H1 (cell line): Measurements from ENCODE around the gene BRD4. TPM values are rescaled to one million over a fixed set of nuclear protein-coding genes. Genes with fewer than 3 reads are reported as not detected.
A peak's percentile ranks its signal among the peaks of the same experiment; 100 is the strongest.

Experiments used
- CTCF ChIA-PET: fragments of 300-600 bp; sonication (Branson Sonifier 250); formaldehyde crosslinking; loops from one replicate; lab custom pipeline; 2021; ENCODE audit not compliant: partially characterized antibody; lab: Charles Lee
- POLR2A ChIA-PET: fragments of 300-600 bp; sonication (Branson Sonifier 250); formaldehyde crosslinking; loops from one replicate; lab custom pipeline; 2021; ENCODE audit warnings: inconsistent platforms; ENCODE audit not compliant: partially characterized antibody; lab: Charles Lee
- DNase-seq, 2 experiments: peaks; one replicate each; pipeline versions ENCODE4 v3.0.0 to v3.0.0-alpha.2; 2010 to 2022; ENCODE audit warnings: low spot score in 2 of 2, low read depth in 1 of 2, mixed read lengths in 1 of 2
- FAIRE-seq: peaks from 2 replicates; lab custom pipeline; 2011; peaks lifted over from hg19 to GRCh38; lab: Jason Lieb, UNC
- H2AFZ ChIP-seq: 2 replicates; pipeline ENCODE4 v1.8.1; 2012; ENCODE audit warnings: low read length, inconsistent platforms
- H2AK5ac ChIP-seq: 2 replicates; pipeline ENCODE4 v1.6.1; 2013; ENCODE audit warnings: low read depth, low read length
- H2BK120ac ChIP-seq: replicated peaks from 2 replicates; pipeline ENCODE3; 2013; ENCODE audit warnings: low read depth, low read length, inconsistent platforms
- H2BK12ac ChIP-seq: 2 replicates; pipeline ENCODE4 v1.6.1; 2013; ENCODE audit warnings: low read depth, low read length
- H2BK15ac ChIP-seq: 2 replicates; pipeline ENCODE4 v1.6.1; 2013; ENCODE audit warnings: low read length
- H2BK20ac ChIP-seq: 2 replicates; pipeline ENCODE4 v1.6.1; 2013; ENCODE audit warnings: low read length
- H2BK5ac ChIP-seq: 2 replicates; pipeline ENCODE4 v1.6.1; 2013; ENCODE audit warnings: low read depth, low read length
- H3K14ac ChIP-seq: 2 replicates; pipeline ENCODE4 v1.6.1; 2013; ENCODE audit warnings: inconsistent platforms; ENCODE audit not compliant: insufficient read length
- H3K18ac ChIP-seq: 2 replicates; pipeline ENCODE4 v1.6.1; 2013; ENCODE audit warnings: low read length; ENCODE audit errors: extremely low read depth
- H3K23ac ChIP-seq: 2 replicates; pipeline ENCODE4 v1.6.1; 2013; ENCODE audit warnings: inconsistent platforms; ENCODE audit not compliant: insufficient read length
- H3K23me2 ChIP-seq: 2 replicates; pipeline ENCODE4 v1.6.1; 2013; ENCODE audit warnings: low read depth, low read length
- H3K27ac ChIP-seq: 2 replicates; pipeline ENCODE4 v1.6.1; 2011; ENCODE audit warnings: low read depth, low read length, inconsistent platforms
- H3K27me3 ChIP-seq, 4 experiments: replicated peaks in 1 of 4; 1 replicate in 1 of 4; 2 replicates in 3 of 4; pipeline versions ENCODE4 v1.6.1 to v1.8.1; 2011 to 2013; ENCODE audit warnings: low read length in 3 of 4, mild to moderate bottlenecking in 3 of 4, inconsistent platforms in 2 of 4, mixed read lengths in 2 of 4, moderate library complexity in 1 of 4; ENCODE audit not compliant: control insufficient read depth in 3 of 4, insufficient read depth in 3 of 4; ENCODE audit errors: extremely low read depth in 1 of 4
- H3K36me3 ChIP-seq, 4 experiments: 2 replicates each; pipeline versions ENCODE4 v1.6.1 to v1.8.1; 2011 to 2013; ENCODE audit warnings: mild to moderate bottlenecking in 4 of 4, low read length in 3 of 4, moderate library complexity in 2 of 4, control low read depth in 1 of 4, inconsistent platforms in 1 of 4; ENCODE audit not compliant: insufficient read depth in 4 of 4, control insufficient read depth in 2 of 4
- H3K4ac ChIP-seq: replicated peaks from 2 replicates; pipeline ENCODE3; 2013; ENCODE audit warnings: low read length, low read depth, mixed read lengths, inconsistent platforms; ENCODE audit not compliant: insufficient read length
- H3K4me1 ChIP-seq, 4 experiments: replicated peaks in 1 of 4; 1 replicate in 1 of 4; 2 replicates in 3 of 4; pipeline versions ENCODE4 v1.6.1 to v1.8.1; 2011 to 2013; ENCODE audit warnings: low read length in 3 of 4, inconsistent platforms in 2 of 4, mixed read lengths in 1 of 4; ENCODE audit not compliant: insufficient read depth in 4 of 4, control insufficient read depth in 3 of 4
- H3K4me2 ChIP-seq, 2 experiments: 2 replicates each; pipeline versions ENCODE4 v1.6.1 to v1.8.1; 2011 to 2013; ENCODE audit warnings: low read depth in 2 of 2, low read length in 2 of 2, control low read depth in 1 of 2, inconsistent platforms in 1 of 2, mild to moderate bottlenecking in 1 of 2; ENCODE audit not compliant: insufficient read depth in 1 of 2
- H3K4me3 ChIP-seq, 4 experiments: fragments of 200-600, 300-600 bp in 1 of 4; sonication (generic), shearing (Covaris generic), sonication (Bioruptor Twin) in 1 of 4; 2 replicates each; pipeline versions ENCODE4 v1.5.1 to v1.8.1; 2011 to 2016; ENCODE audit warnings: low read length in 4 of 4, low read depth in 3 of 4, control low read depth in 2 of 4, inconsistent platforms in 2 of 4, mild to moderate bottlenecking in 2 of 4, mixed read lengths in 1 of 4, moderate library complexity in 1 of 4; ENCODE audit not compliant: insufficient read depth in 2 of 4; ENCODE audit errors: extremely low read depth in 1 of 4
- H3K56ac ChIP-seq: replicated peaks from 2 replicates; pipeline ENCODE3; 2013; ENCODE audit warnings: low read depth, mild to moderate bottlenecking, mixed read lengths, low read length, inconsistent platforms; ENCODE audit not compliant: insufficient read length
- H3K79me1 ChIP-seq: 2 replicates; pipeline ENCODE4 v1.6.1; 2013; ENCODE audit warnings: low read depth, low read length, control low read depth
- H3K79me2 ChIP-seq, 2 experiments: 2 replicates each; pipeline versions ENCODE4 v1.6.1 to v1.8.1; 2012 to 2013; ENCODE audit warnings: low read length in 2 of 2, mild to moderate bottlenecking in 2 of 2, inconsistent platforms in 1 of 2; ENCODE audit not compliant: insufficient read depth in 2 of 2, control insufficient read depth in 1 of 2
- H3K9ac ChIP-seq, 4 experiments: replicated peaks in 1 of 4; 1 replicate in 1 of 4; 2 replicates in 3 of 4; pipeline versions ENCODE4 v1.6.1 to v1.8.1; 2011 to 2013; ENCODE audit warnings: low read depth in 3 of 4, low read length in 3 of 4, control low read depth in 2 of 4, mild to moderate bottlenecking in 2 of 4, moderate library complexity in 2 of 4, inconsistent platforms in 1 of 4; ENCODE audit errors: extremely low read depth in 1 of 4
- H3K9me3 ChIP-seq, 2 experiments: 2 replicates each; pipeline versions ENCODE4 v1.6.1 to v1.8.1; 2012 to 2013; ENCODE audit warnings: mild to moderate bottlenecking in 2 of 2, moderate library complexity in 2 of 2, control low read depth in 1 of 2, inconsistent platforms in 1 of 2, low read depth in 1 of 2, low read length in 1 of 2, mixed read lengths in 1 of 2; ENCODE audit not compliant: insufficient read depth in 2 of 2
- H4K20me1 ChIP-seq, 2 experiments: replicated peaks in 1 of 2; 2 replicates each; pipeline versions ENCODE3 to v1.8.1; 2011 to 2013; ENCODE audit warnings: inconsistent platforms in 2 of 2, low read length in 2 of 2, mild to moderate bottlenecking in 1 of 2; ENCODE audit not compliant: insufficient read depth in 2 of 2, control insufficient read depth in 1 of 2
- H4K5ac ChIP-seq: 2 replicates; pipeline ENCODE4 v1.6.1; 2013; ENCODE audit warnings: low read length, low read depth, mixed read lengths, inconsistent platforms; ENCODE audit not compliant: insufficient read length
- H4K8ac ChIP-seq: 2 replicates; pipeline ENCODE4 v1.8.0; 2013; ENCODE audit warnings: mild to moderate bottlenecking, moderate library complexity, low read length, inconsistent platforms; ENCODE audit not compliant: insufficient read depth; ENCODE audit errors: extremely low read depth
- H4K91ac ChIP-seq: replicated peaks from 2 replicates; pipeline ENCODE3; 2013; ENCODE audit warnings: low read length, mixed read lengths, inconsistent platforms; ENCODE audit not compliant: insufficient read length
- BCL11A ChIP-seq, 2 experiments: IDR thresholded peaks; one replicate each; pipeline ENCODE4 v1.6.1; 2011; ENCODE audit warnings: low read depth in 2 of 2, low read length in 2 of 2, mild to moderate bottlenecking in 2 of 2
- CBX5 ChIP-seq: fragments of 300-800, 300-1000 bp; sonication (generic); IDR thresholded peaks from 2 replicates; pipeline ENCODE4 v1.7.1; 2016; ENCODE audit warnings: antibody characterized with exemption, low read length, low read depth
- CEBPB ChIP-seq: IDR thresholded peaks from 2 replicates; pipeline ENCODE4 v1.6.1; 2012; ENCODE audit warnings: low read depth, low read length
- CTCF ChIP-seq, 3 experiments: IDR thresholded peaks; 1 replicate in 2 of 3; 2 replicates in 1 of 3; pipeline versions ENCODE4 v1.5.1 to v1.6.1; 2011; ENCODE audit warnings: low read length in 3 of 3, mild to moderate bottlenecking in 3 of 3, inconsistent platforms in 2 of 3, low read depth in 1 of 3, moderate library complexity in 1 of 3; ENCODE audit not compliant: insufficient read depth in 1 of 3; ENCODE audit errors: control extremely low read depth in 1 of 3
- E2F6 ChIP-seq: IDR thresholded peaks from 2 replicates; pipeline ENCODE4 v1.6.1; 2012; ENCODE audit warnings: inconsistent platforms
- SP2 ChIP-seq: IDR thresholded peaks from 2 replicates; pipeline ENCODE4 v1.6.1; 2012; ENCODE audit warnings: mild to moderate bottlenecking, low read length, inconsistent platforms
- TAF1 ChIP-seq: IDR thresholded peaks from 2 replicates; pipeline ENCODE4 v1.6.1; 2011; ENCODE audit warnings: mild to moderate bottlenecking, low read depth, low read length
- ZNF274 ChIP-seq: IDR thresholded peaks from 2 replicates; pipeline ENCODE4 v1.7.0; 2012; ENCODE audit warnings: low read length, borderline replicate concordance; ENCODE audit errors: extremely low read depth
- WGBS, 2 experiments: shearing (Covaris generic) in 1 of 2; methylation state at CpG; one replicate each; pipeline versions ENCODE4 v1.1.6 to v1.1.7; 2013 to 2015; ENCODE audit warnings: low lambda C conversion rate in 2 of 2, mixed read lengths in 2 of 2, inconsistent platforms in 1 of 2, low coverage in 1 of 2, missing lambda C conversion rate in 1 of 2; ENCODE audit not compliant: insufficient replicate concordance in 2 of 2, insufficient coverage in 1 of 2, insufficient read length in 1 of 2; ENCODE audit errors: extremely low coverage in 1 of 2, missing lambda C conversion rate in 1 of 2; 5-methylcytosine and 5-hydroxymethylcytosine counted together
- polyA plus RNA-seq, 7 experiments: library from polyadenylated mRNA; depleted of rRNA in 3 of 7; stranded (reverse) in 5 of 7; unstranded in 2 of 7; fragments of >200 nt in 5 of 7; fragments of 200-250 nt in 2 of 7; gene quantifications; 1 replicate in 5 of 7; 2 replicates in 1 of 7; 4 replicates in 1 of 7; pipeline versions ENCODE4 v1.2.1 to v1.2.3, GENCODE V29; 2011 to 2013; ENCODE audit warnings: missing spikeins in 2 of 7, mixed read lengths in 2 of 7
- total RNA-seq: library from RNA; stranded (reverse); fragmentation: NEBNext Ultra II Directional; extraction: Animal tissue kit (Norgen Biotek cat#: 25700); gene quantifications from 2 replicates; pipeline ENCODE4 v1.2.1, GENCODE V29; 2021

Gene BRD4
- total and polyA plus RNA-seq, 2 of the 8 experiments (the other 6 are each of a cell fraction or from before 2014, with no cell fraction given): 14.1 to 146 TPM

- H4K20me1 ChIP-seq: peaks cover 23 to 28% of the 10 kb centered on the region in 2 experiments
- no peak overlapping the region for H3K14ac ChIP-seq
- H2AK5ac ChIP-seq: no peak overlapping the region
- H3K4ac ChIP-seq: no peak overlapping the region
- no peak overlapping the region for H2BK120ac ChIP-seq
- ChIA-PET POLR2A (interaction anchor here (0.6 to 4.5 kb wide), 18 partner anchors 9 to 113 kb away, joined by 3 to 27 read pairs (median 4); partner anchors contain the start of gene AKAP8), CTCF (interaction anchor here (1.3 to 2.1 kb wide), 3 partner anchors 11 to 80 kb away, joined by 3 to 5 read pairs (median 3); no protein-coding TSS in a partner anchor)
- H2BK15ac ChIP-seq: no peak overlapping the region
- peaks cover 6% of the 10 kb centered on the region for H3K79me1 ChIP-seq
- peak in 1 of 2 experiments; percentile 60 for DNase-seq
- peak overlapping the region; percentile 92 for H3K56ac ChIP-seq
- peaks cover 0 to 4% (median 0%) of the 10 kb centered on the region in 4 experiments; a peak in 2 of 7 replicates for H3K4me1 ChIP-seq
- H3K4me2 ChIP-seq: peak overlapping the region; percentile 87 to 95
- H3K23ac ChIP-seq: no peak overlapping the region
- no peak overlapping the region for H2AFZ ChIP-seq
- peak overlapping the region; percentile 94 for H3K27ac ChIP-seq
- H3K9ac ChIP-seq: peak overlapping the region; percentile 89 to 100 (median 92)
- H3K79me2 ChIP-seq: peaks cover 52 to 58% of the 10 kb centered on the region in 2 experiments
- peaks cover 8% of the 10 kb centered on the region; the same call in 1 of the 2 replicates for H3K23me2 ChIP-seq
- 0% methylated on average over 26 of the region's 122 CpGs; no CpG with 5 or more reads in 1 of the 2 experiments for WGBS, 2 experiments
- peak overlapping the region; percentile 84 for H4K91ac ChIP-seq
- peak overlapping the region; percentile 83; the same call in 1 of the 2 replicates for H2BK5ac ChIP-seq
- FAIRE-seq: no peak
- peak overlapping the region; percentile 99 for H4K8ac ChIP-seq
- no peaks in the 10 kb centered on the region for H3K36me3 ChIP-seq
- H3K9me3 ChIP-seq: no peaks in the 10 kb centered on the region
- H2BK20ac ChIP-seq: no peak overlapping the region
- peak overlapping the region; percentile 1; the same call in 1 of the 2 replicates for H2BK12ac ChIP-seq
- peak overlapping the region; percentile 48 for H3K18ac ChIP-seq
- H4K5ac ChIP-seq: peak overlapping the region; percentile 76
- peak overlapping the region; percentile 53 to 100 (median 90) for H3K4me3 ChIP-seq
- no peaks in the 10 kb centered on the region for H3K27me3 ChIP-seq
- TF ChIP-seq TAF1 (peak; percentile 52), BCL11A (IDR thresholded peaks at IDR 0.05; ENCODE audit: low read depth in 2 of 2, low read length in 2 of 2) (no peak), ZNF274 (no peak), CBX5 (no peak), CTCF (IDR thresholded peaks at IDR 0.05; ENCODE audit: control extremely low read depth in 1 of 3, insufficient read depth in 1 of 3, low read depth in 1 of 3, low read length in 3 of 3) (no peak; a peak in 1 of 4 replicates), CEBPB (peak; percentile 71), SP2 (no peak), E2F6 (no peak)
Measured at GRCh38 chr19:15331419-15332310, 674 bp downstream of the BRD4 start.
